ENCODE measurements around the gene ITCH. TPM values are rescaled to one million over a fixed set of nuclear protein-coding genes. Genes with fewer than 3 reads are reported as not detected.

ITCH gene
- total RNA-seq, 2 experiments from 2014 or later, result 26.1 to 36.8 TPM

GRCh38 chr20:34332262-34332920 is 30.7 kb upstream of the ITCH start:
- DNase-seq (ENCODE audit: low spot score), result no peak
- no peak for TF ChIP-seq CTCF (conservative IDR thresholded peaks at IDR 0.05; ENCODE audit: low read length)
- TF ChIP-seq EZH2phosphoT487 (IDR thresholded peaks at IDR 0.05; ENCODE audit: borderline replicate concordance, low read depth, low read length), result no peak
- no peaks in the 10 kb centered on the region for H3K9me2 ChIP-seq (ENCODE audit: insufficient read depth, low read length)
- ChIA-PET CTCF (ENCODE audit: unreplicated experiment) (no interaction called here), POLR2A (interaction anchor here (0.6 to 0.7 kb wide), 3 partner anchors 9 to 73 kb away, joined by 3 to 4 read pairs (median 3); no protein-coding TSS in a partner anchor)
- H4K20me1 ChIP-seq (ENCODE audit: insufficient read depth, low read length), result no peaks in the 10 kb centered on the region
- H3K79me2 ChIP-seq (ENCODE audit: insufficient read depth, low read depth, low read length), result no peaks in the 10 kb centered on the region
- no TSS peak for BruUV-seq (replicated peaks)
- H3K4me3 ChIP-seq (ENCODE audit: low read depth, low read length, poor library complexity, severe bottlenecking), result no peak overlapping the region
- no peak overlapping the region for H3K27ac ChIP-seq (ENCODE audit: low read depth, low read length, poor library complexity, severe bottlenecking)
- H3K4me2 ChIP-seq (ENCODE audit: low read length), result no peak overlapping the region
- H3K9me3 ChIP-seq (ENCODE audit: low read length), result no peaks in the 10 kb centered on the region
- no peak overlapping the region for H2AFZ ChIP-seq (ENCODE audit: low read length)
- intact Hi-C loops (cut with micrococcal nuclease; ENCODE audit: unreplicated experiment), result no loop called here
- H3K4me1 ChIP-seq (ENCODE audit: insufficient read depth, low read length, poor library complexity, severe bottlenecking), result no peaks in the 10 kb centered on the region
- H3K36me3 ChIP-seq (ENCODE audit: insufficient read depth, low read length), result no peaks in the 10 kb centered on the region

GRCh38 chr20:34333786-34334185 is 29.3 kb upstream of the ITCH start:
- Histone ChIP-seq H3K36me3 (ENCODE audit: insufficient read depth, low read length) (no peaks in the 10 kb centered on the region), H3K9me2 (ENCODE audit: insufficient read depth, low read length) (no peaks in the 10 kb centered on the region), H3K4me2 (ENCODE audit: low read length) (no peak overlapping the region), H4K20me1 (ENCODE audit: insufficient read depth, low read length) (no peaks in the 10 kb centered on the region), H3K4me1 (ENCODE audit: insufficient read depth, low read length, poor library complexity, severe bottlenecking) (peaks cover 13% of the 10 kb centered on the region), H3K27ac (ENCODE audit: low read depth, low read length, poor library complexity, severe bottlenecking) (no peak overlapping the region), H3K4me3 (ENCODE audit: low read depth, low read length, poor library complexity, severe bottlenecking) (no peak overlapping the region), H3K79me2 (ENCODE audit: insufficient read depth, low read depth, low read length) (no peaks in the 10 kb centered on the region), H3K9me3 (ENCODE audit: low read length) (no peaks in the 10 kb centered on the region), H2AFZ (ENCODE audit: low read length) (no peak overlapping the region)
- DNase-seq (ENCODE audit: low spot score), result no peak
- POLR2A ChIA-PET, result interaction anchor here (0.6 to 1.0 kb wide), 6 partner anchors 29 to 371 kb away, joined by 3 to 4 read pairs (median 3); partner anchors contain the start of gene ITCH
- no peak for TF ChIP-seq EZH2phosphoT487 (IDR thresholded peaks at IDR 0.05; ENCODE audit: borderline replicate concordance, low read depth, low read length)
- TF ChIP-seq CTCF (conservative IDR thresholded peaks at IDR 0.05; ENCODE audit: low read length), result no peak
- intact Hi-C loops (cut with micrococcal nuclease; ENCODE audit: unreplicated experiment), result no loop called here
- BruUV-seq (replicated peaks), result no TSS peak
- CTCF ChIA-PET (ENCODE audit: unreplicated experiment), result no interaction called here

DNA sequence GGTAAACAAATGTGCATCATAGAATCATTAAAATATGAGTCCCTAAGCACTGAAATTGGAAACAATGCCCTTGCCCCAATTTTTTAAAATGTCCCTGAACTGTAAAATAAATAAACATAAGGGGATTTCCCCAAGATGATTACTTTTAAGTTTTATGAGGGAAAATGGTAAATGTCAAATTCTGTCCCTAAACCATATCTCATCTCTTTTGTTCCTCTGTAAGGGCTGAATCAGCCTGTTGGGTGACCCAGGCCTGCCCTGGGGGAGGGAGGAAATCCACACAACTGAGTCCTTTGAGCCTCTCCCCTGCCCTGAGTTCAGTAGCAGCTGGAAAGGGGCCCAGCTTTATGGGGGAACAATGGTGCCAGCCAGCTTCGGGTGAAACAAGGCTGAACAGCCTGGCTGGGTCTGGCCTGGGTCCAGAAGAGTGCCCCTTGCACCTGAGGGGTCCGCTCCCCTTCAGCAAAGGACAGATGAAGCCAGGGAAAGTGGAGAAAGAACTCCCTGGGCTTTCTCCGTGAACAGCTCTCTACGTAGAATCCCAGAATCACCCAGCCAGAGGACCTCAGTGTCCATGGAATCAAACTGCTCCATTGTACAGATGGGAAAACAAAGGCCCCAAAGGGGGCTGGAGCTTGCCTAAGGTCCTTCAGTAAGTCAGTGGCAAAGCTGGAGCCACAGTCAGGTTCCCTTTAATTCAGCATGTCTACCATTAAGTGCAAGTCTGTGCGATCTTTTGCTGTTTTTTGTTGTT is 28.2 kb upstream of the ITCH start:
- Histone ChIP-seq H3K4me2 (ENCODE audit: low read length) (no peak overlapping the region), H3K4me3 (ENCODE audit: low read depth, low read length, poor library complexity, severe bottlenecking) (no peak overlapping the region), H3K79me2 (ENCODE audit: insufficient read depth, low read depth, low read length) (no peaks in the 10 kb centered on the region), H3K9me2 (ENCODE audit: insufficient read depth, low read length) (no peaks in the 10 kb centered on the region), H3K4me1 (ENCODE audit: insufficient read depth, low read length, poor library complexity, severe bottlenecking) (peaks cover 22% of the 10 kb centered on the region), H3K27ac (ENCODE audit: low read depth, low read length, poor library complexity, severe bottlenecking) (no peak overlapping the region), H4K20me1 (ENCODE audit: insufficient read depth, low read length) (no peaks in the 10 kb centered on the region), H3K9me3 (ENCODE audit: low read length) (no peaks in the 10 kb centered on the region), H2AFZ (ENCODE audit: low read length) (no peak overlapping the region), H3K36me3 (ENCODE audit: insufficient read depth, low read length) (no peaks in the 10 kb centered on the region)
- no peak for TF ChIP-seq CTCF (conservative IDR thresholded peaks at IDR 0.05; ENCODE audit: low read length)
- no peak for TF ChIP-seq EZH2phosphoT487 (IDR thresholded peaks at IDR 0.05; ENCODE audit: borderline replicate concordance, low read depth, low read length)
- no peak for DNase-seq (ENCODE audit: low spot score)
- BruUV-seq (replicated peaks), result no TSS peak
- CTCF ChIA-PET (ENCODE audit: unreplicated experiment), result no interaction called here
- POLR2A ChIA-PET, result interaction anchor here (0.6 to 0.8 kb wide), 3 partner anchors 102 to 558 kb away, joined by 3 to 4 read pairs (median 3); no protein-coding TSS in a partner anchor
- intact Hi-C loops (cut with micrococcal nuclease; ENCODE audit: unreplicated experiment), result no loop called here
